ENCODE measurements around the gene TNFRSF18. TPM values are rescaled to one million over a fixed set of nuclear protein-coding genes. Genes with fewer than 3 reads are reported as not detected.

TNFRSF18 gene
- total RNA-seq, 2 donors from 2014 or later = 3.1 to 3.5 TPM

DNA sequence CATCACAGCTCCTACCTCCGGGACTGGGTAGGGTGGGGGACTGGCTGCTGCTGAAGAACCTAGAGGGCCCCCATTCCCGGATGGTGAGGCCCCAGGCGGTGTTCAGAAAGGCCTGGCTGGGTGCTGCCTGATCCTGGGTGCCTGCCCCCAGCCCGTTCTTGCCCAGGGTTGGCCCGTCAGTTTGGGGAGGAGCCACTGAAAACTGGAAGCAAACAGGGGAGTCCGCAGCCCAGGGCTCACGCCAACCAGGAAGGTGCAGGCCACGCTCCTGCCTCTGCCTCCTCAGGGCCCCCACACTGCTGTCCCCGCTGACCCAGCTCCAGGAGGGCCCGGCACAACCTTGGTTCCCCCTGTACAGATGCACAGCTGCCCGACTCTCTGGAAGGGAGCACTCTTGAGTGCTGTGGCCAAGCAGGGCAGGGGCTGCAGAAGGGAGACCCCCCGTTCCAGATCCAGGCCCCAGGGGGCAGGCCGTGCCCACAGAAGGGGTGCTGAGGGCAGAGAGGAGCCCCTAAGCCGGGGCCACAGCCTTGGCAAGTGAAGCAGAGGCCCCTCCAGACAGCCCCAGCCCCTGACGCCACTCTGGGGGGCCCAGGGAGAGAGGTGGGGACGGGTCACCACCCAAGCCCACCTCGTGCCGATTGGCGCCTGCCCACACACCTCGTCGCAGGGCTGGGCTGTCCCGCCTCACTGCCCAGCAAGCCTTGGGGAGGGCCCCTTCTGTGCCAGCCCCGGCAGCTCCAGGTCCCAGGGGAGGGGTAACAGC is 34.6 kb upstream of the TNFRSF18 start:
- intact Hi-C loops (cut with DNase I) = no loop called here
- no peaks in the 10 kb centered on the region for H3K36me3 ChIP-seq
- no peak overlapping the region for H3K4me3 ChIP-seq
- DNase-seq (ENCODE audit: low spot score) = no peak
- H3K27ac ChIP-seq = no peak overlapping the region
- H3K4me1 ChIP-seq (replicated peaks) = no peaks in the 10 kb centered on the region
- no peaks in the 10 kb centered on the region for H3K27me3 ChIP-seq (replicated peaks; ENCODE audit: insufficient read depth)
- 64% methylated on average over 17 of the region's 23 CpGs for WGBS
- no peak for TF ChIP-seq POLR2AphosphoS5 (IDR thresholded peaks at IDR 0.05)
- TF ChIP-seq, protein P1, sequence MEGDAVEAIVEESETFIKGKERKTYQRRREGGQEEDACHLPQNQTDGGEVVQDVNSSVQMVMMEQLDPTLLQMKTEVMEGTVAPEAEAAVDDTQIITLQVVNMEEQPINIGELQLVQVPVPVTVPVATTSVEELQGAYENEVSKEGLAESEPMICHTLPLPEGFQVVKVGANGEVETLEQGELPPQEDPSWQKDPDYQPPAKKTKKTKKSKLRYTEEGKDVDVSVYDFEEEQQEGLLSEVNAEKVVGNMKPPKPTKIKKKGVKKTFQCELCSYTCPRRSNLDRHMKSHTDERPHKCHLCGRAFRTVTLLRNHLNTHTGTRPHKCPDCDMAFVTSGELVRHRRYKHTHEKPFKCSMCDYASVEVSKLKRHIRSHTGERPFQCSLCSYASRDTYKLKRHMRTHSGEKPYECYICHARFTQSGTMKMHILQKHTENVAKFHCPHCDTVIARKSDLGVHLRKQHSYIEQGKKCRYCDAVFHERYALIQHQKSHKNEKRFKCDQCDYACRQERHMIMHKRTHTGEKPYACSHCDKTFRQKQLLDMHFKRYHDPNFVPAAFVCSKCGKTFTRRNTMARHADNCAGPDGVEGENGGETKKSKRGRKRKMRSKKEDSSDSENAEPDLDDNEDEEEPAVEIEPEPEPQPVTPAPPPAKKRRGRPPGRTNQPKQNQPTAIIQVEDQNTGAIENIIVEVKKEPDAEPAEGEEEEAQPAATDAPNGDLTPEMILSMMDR (IDR thresholded peaks at IDR 0.05) = no peak
- TF ChIP-seq POLR2A (IDR thresholded peaks at IDR 0.05) = no peak
- no peaks in the 10 kb centered on the region for H3K9me3 ChIP-seq

DNA sequence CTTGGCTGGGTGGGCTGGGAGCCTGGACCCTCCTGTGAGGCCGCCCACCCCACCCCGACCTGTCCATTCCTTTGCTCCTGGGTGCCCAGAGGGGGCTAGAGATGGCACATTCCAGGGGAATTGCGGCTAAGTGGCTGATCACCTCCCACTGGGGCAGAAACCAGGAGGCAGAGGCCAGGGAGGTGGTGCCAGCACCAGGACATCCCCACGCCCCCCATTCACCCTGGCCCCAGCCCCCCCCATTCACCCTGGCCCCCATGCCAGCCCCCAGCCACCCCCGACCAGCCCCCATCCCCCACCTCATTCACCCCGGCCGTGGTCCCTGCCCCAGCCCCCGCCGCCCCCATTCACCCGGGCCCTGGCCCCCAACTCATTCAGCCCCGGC is 33.9 kb upstream of the TNFRSF18 start:
- TF ChIP-seq POLR2A (IDR thresholded peaks at IDR 0.05) (no peak), POLR2AphosphoS5 (IDR thresholded peaks at IDR 0.05) (no peak)
- TF ChIP-seq, protein P1 (IDR thresholded peaks at IDR 0.05) = no peak
- no peaks in the 10 kb centered on the region for H3K27me3 ChIP-seq (replicated peaks; ENCODE audit: insufficient read depth)
- no peaks in the 10 kb centered on the region for H3K9me3 ChIP-seq
- no peak overlapping the region for H3K27ac ChIP-seq
- DNase-seq (ENCODE audit: low spot score) = no peak
- H3K4me1 ChIP-seq (replicated peaks) = no peaks in the 10 kb centered on the region
- WGBS = 73% methylated on average over 2 of the region's 11 CpGs
- H3K4me3 ChIP-seq = no peak overlapping the region
- intact Hi-C loops (cut with DNase I) = no loop called here
- no peaks in the 10 kb centered on the region for H3K36me3 ChIP-seq

GRCh38 chr1:1239614-1240347 is 33.4 kb upstream of the TNFRSF18 start:
- Histone ChIP-seq H3K27ac (no peak overlapping the region), H3K27me3 (replicated peaks; ENCODE audit: insufficient read depth) (no peaks in the 10 kb centered on the region), H3K4me3 (no peak overlapping the region), H3K9me3 (no peaks in the 10 kb centered on the region), H3K36me3 (no peaks in the 10 kb centered on the region), H3K4me1 (replicated peaks) (no peaks in the 10 kb centered on the region)
- intact Hi-C loops (cut with DNase I) = no loop called here
- WGBS = 47% methylated on average over 25 of the region's 30 CpGs
- no peak for DNase-seq (ENCODE audit: low spot score)
- TF ChIP-seq POLR2AphosphoS5 (IDR thresholded peaks at IDR 0.05) (no peak), POLR2A (IDR thresholded peaks at IDR 0.05) (no peak)
- TF ChIP-seq, protein P1 (IDR thresholded peaks at IDR 0.05) = no peak

DNA sequence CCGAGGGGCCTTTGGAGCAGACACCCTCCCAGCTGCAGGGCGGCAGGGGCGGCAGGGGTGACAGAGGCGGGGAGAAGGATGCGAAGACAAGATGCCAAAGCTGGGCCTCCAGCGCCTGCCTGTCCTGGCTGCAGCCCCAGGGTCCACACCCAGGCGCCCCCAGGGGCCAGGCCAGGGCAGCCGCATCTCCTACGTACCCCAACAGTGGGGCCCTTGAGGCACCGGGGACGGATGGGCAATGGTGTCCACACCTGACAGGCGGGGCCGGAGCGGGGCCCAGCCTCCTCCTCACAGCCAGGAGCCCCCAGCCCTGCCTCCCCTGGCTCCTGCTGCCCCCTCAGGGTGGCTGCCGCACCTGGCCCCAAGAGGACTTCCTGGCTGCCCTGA is 32.8 kb upstream of the TNFRSF18 start:
- intact Hi-C loops (cut with DNase I) = no loop called here
- no peak overlapping the region for H3K27ac ChIP-seq
- no peak overlapping the region for H3K4me3 ChIP-seq
- no peak for DNase-seq (ENCODE audit: low spot score)
- TF ChIP-seq, protein P1 (IDR thresholded peaks at IDR 0.05) = no peak
- TF ChIP-seq POLR2AphosphoS5 (IDR thresholded peaks at IDR 0.05) (no peak), POLR2A (IDR thresholded peaks at IDR 0.05) (no peak)
- H3K9me3 ChIP-seq = no peaks in the 10 kb centered on the region
- no peaks in the 10 kb centered on the region for H3K4me1 ChIP-seq (replicated peaks)
- 66% methylated on average over 6 of the region's 15 CpGs for WGBS
- no peaks in the 10 kb centered on the region for H3K36me3 ChIP-seq
- no peaks in the 10 kb centered on the region for H3K27me3 ChIP-seq (replicated peaks; ENCODE audit: insufficient read depth)

Measured in prostate gland (tissue), 2 donors.